Tibial nerve (tissue), 4 donors: ENCODE results near the gene ICA1.

Source experiments
- CTCF ChIP-seq, 5 experiments: fragments of 200-600 bp in 3 of 5; fragments of 450-650 bp in 2 of 5; sonication (generic) in 3 of 5; IDR thresholded peaks; one replicate each; pipeline ENCODE4 v1.5.1; 2016 to 2019; ENCODE audit warnings: antibody characterized with exemption in 5 of 5, mild to moderate bottlenecking in 3 of 5, moderate library complexity in 2 of 5
- EP300 ChIP-seq, 2 donors: sonication (generic); formaldehyde crosslinking; IDR thresholded peaks; one replicate each; pipeline ENCODE4 v1.6.1; 2017; ENCODE audit warnings: antibody characterized with exemption in 2 of 2, mild to moderate bottlenecking in 1 of 2
- POLR2A ChIP-seq, 2 donors: fragments of 450-650 bp; IDR thresholded peaks; one replicate each; pipeline ENCODE4 v1.6.1; 2017; ENCODE audit warnings: antibody characterized with exemption in 2 of 2, mild to moderate bottlenecking in 2 of 2, moderate library complexity in 2 of 2

GRCh38 chr7:8249121-8249520, 12.8 kb downstream of the ICA1 start:
- TF ChIP-seq CTCF (IDR thresholded peaks at IDR 0.05) = no peak
- TF ChIP-seq POLR2A (IDR thresholded peaks at IDR 0.05) = no peak
- TF ChIP-seq EP300 (IDR thresholded peaks at IDR 0.05) = no peak
